Measurements from ENCODE around the gene SUCLG2. TPM values are rescaled to one million over a fixed set of nuclear protein-coding genes. Genes with fewer than 3 reads are reported as not detected.

The SUCLG2 gene
- total RNA-seq, 1 experiment from 2014 or later = 38.5 TPM

- Histone ChIP-seq H4K8ac (replicated peaks; ENCODE audit: insufficient read length, low read depth, low read length) (no peak overlapping the region), H4K5ac (ENCODE audit: insufficient read length, low read depth, low read length) (no peak overlapping the region), H4K91ac (ENCODE audit: insufficient read length, low read depth, low read length) (no peak overlapping the region), H3K18ac (ENCODE audit: insufficient read length, low read depth, low read length) (no peak overlapping the region), H3K27me3 (ENCODE audit: insufficient read depth, low read length) (no peaks in the 10 kb centered on the region), H3K27ac (ENCODE audit: insufficient read length, low read depth, low read length) (no peak overlapping the region), H3K56ac (ENCODE audit: insufficient read length, low read depth, low read length) (no peak overlapping the region), H2BK5ac (ENCODE audit: insufficient read length, low read length) (no peak overlapping the region), H2BK20ac (ENCODE audit: low read depth, low read length, poor library complexity, severe bottlenecking) (no peak overlapping the region), H3T11ph (ENCODE audit: low read length) (no peak overlapping the region), H3K4me2 (ENCODE audit: insufficient read depth, insufficient read length, low read length) (no peak overlapping the region), H3K9me3 (ENCODE audit: control insufficient read depth, low read depth, low read length) (no peaks in the 10 kb centered on the region), H3K4ac (ENCODE audit: low read depth, low read length) (no peak overlapping the region), H3K79me1 (ENCODE audit: insufficient read depth, low read depth, low read length, poor library complexity, severe bottlenecking) (no peaks in the 10 kb centered on the region), H3K9ac (ENCODE audit: extremely low read depth, insufficient read length, low read length) (no peak overlapping the region), H3K23ac (ENCODE audit: insufficient read length, low read depth, low read length) (no peak overlapping the region), H3K79me2 (ENCODE audit: insufficient read depth, low read length) (no peaks in the 10 kb centered on the region), H2BK12ac (ENCODE audit: insufficient read length, low read depth, low read length) (no peak overlapping the region), H3K23me2 (ENCODE audit: insufficient read length, low read depth, low read length, poor library complexity, severe bottlenecking) (no peaks in the 10 kb centered on the region), H2BK15ac (ENCODE audit: low read depth, low read length) (no peak overlapping the region), H2AK5ac (ENCODE audit: insufficient read length, low read length) (no peak overlapping the region), H3K4me1 (ENCODE audit: insufficient read depth, low read length) (no peaks in the 10 kb centered on the region), H2BK120ac (ENCODE audit: low read depth, low read length, poor library complexity, severe bottlenecking) (no peak overlapping the region), H3K14ac (ENCODE audit: insufficient read depth, low read length) (no peak overlapping the region), H4K20me1 (ENCODE audit: control insufficient read depth, insufficient read depth, insufficient read length) (no peaks in the 10 kb centered on the region), H2AFZ (ENCODE audit: low read length) (no peak overlapping the region)
- DNase-seq = no peak
- no peaks in the 10 kb centered on the region for H3K27me3 Mint-ChIP-seq (ENCODE audit: low read depth)
- peaks cover 11 to 15% of the 10 kb centered on the region in 2 experiments for H3K4me1 Mint-ChIP-seq
- no peak overlapping the region for H3K4me3 Mint-ChIP-seq
- no peaks in the 10 kb centered on the region for H3K9me3 Mint-ChIP-seq
- TF ChIP-seq, protein P1, sequence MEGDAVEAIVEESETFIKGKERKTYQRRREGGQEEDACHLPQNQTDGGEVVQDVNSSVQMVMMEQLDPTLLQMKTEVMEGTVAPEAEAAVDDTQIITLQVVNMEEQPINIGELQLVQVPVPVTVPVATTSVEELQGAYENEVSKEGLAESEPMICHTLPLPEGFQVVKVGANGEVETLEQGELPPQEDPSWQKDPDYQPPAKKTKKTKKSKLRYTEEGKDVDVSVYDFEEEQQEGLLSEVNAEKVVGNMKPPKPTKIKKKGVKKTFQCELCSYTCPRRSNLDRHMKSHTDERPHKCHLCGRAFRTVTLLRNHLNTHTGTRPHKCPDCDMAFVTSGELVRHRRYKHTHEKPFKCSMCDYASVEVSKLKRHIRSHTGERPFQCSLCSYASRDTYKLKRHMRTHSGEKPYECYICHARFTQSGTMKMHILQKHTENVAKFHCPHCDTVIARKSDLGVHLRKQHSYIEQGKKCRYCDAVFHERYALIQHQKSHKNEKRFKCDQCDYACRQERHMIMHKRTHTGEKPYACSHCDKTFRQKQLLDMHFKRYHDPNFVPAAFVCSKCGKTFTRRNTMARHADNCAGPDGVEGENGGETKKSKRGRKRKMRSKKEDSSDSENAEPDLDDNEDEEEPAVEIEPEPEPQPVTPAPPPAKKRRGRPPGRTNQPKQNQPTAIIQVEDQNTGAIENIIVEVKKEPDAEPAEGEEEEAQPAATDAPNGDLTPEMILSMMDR (conservative IDR thresholded peaks at IDR 0.05) = no peak
- no peak overlapping the region for H3K27ac Mint-ChIP-seq
- no peaks in the 10 kb centered on the region; a peak in 1 of 7 replicates for H3K36me3 Mint-ChIP-seq (ENCODE audit: insufficient read depth in 1 of 3, low read depth in 3 of 3)
Measured at GRCh38 chr3:67361770-67362169, 292.6 kb downstream of the SUCLG2 start.

Measured in H9 (cell line).